ENCODE data around the gene ZNF787. TPM values are rescaled to one million over a fixed set of nuclear protein-coding genes. Genes with fewer than 3 reads are reported as not detected.

Gene ZNF787
- total RNA-seq, 5 donors from 2014 or later (not counting 1 experiment from before 2014, with no cell fraction given): 20.6 to 38.6 (median 34.9) TPM

- Mint-ChIP-seq H3K4me1 (peaks cover 51 to 58% (median 57%) of the 10 kb centered on the region in 3 donors), H3K9me3 (no peaks in the 10 kb centered on the region), H3K36me3 (no peaks in the 10 kb centered on the region), H3K27me3 (no peaks in the 10 kb centered on the region), H3K27ac (peak overlapping the region; percentile 88), H3K4me3 (peak overlapping the region; percentile 70 to 90 (median 79))
- Histone ChIP-seq H3K27me3 (replicated peaks in 1 of 2; ENCODE audit: control insufficient read depth in 2 of 2, extremely low read depth in 1 of 2, insufficient read depth in 2 of 2, low read length in 1 of 2) (no peaks in the 10 kb centered on the region), H3K4me1 (ENCODE audit: control insufficient read depth in 1 of 2, extremely low read depth in 1 of 2, insufficient read depth in 2 of 2, low read length in 2 of 2) (peaks cover 12 to 57% of the 10 kb centered on the region in 2 experiments), H3K9me3 (no peaks in the 10 kb centered on the region), H3K4me3 (ENCODE audit: control insufficient read depth in 1 of 2, extremely low read depth in 1 of 2, low read length in 1 of 2) (no peak overlapping the region), H3K36me3 (ENCODE audit: control insufficient read depth in 2 of 2, extremely low read depth in 1 of 2, insufficient read depth in 1 of 2, low read length in 1 of 2) (no peaks in the 10 kb centered on the region), H3K27ac (ENCODE audit: low read length) (peak overlapping the region; percentile 82)
- WGBS (ENCODE audit: insufficient coverage): 79% methylated on average over 5 of the region's 8 CpGs
- ATAC-seq (replicated peaks in 1 of 4) (no peak), DNase-seq (no peak)
- POLR2A ChIA-PET: no interaction called here
- CTCF ChIA-PET: no interaction called here
Measured at GRCh38 chr19:56118666-56119581, 2.2 kb downstream of the ZNF787 start.

- Mint-ChIP-seq H3K27ac (peak overlapping the region in 1 of 2 donors; percentile 49), H3K4me1 (peaks cover 55 to 65% (median 61%) of the 10 kb centered on the region in 3 donors), H3K27me3 (no peaks in the 10 kb centered on the region), H3K36me3 (no peaks in the 10 kb centered on the region), H3K9me3 (no peaks in the 10 kb centered on the region), H3K4me3 (no peak overlapping the region)
- Histone ChIP-seq H3K27ac (ENCODE audit: low read length) (no peak overlapping the region), H3K27me3 (replicated peaks in 1 of 2; ENCODE audit: control insufficient read depth in 2 of 2, extremely low read depth in 1 of 2, insufficient read depth in 2 of 2, low read length in 1 of 2) (no peaks in the 10 kb centered on the region), H3K9me3 (no peaks in the 10 kb centered on the region), H3K36me3 (ENCODE audit: control insufficient read depth in 2 of 2, extremely low read depth in 1 of 2, insufficient read depth in 1 of 2, low read length in 1 of 2) (no peaks in the 10 kb centered on the region), H3K4me1 (ENCODE audit: control insufficient read depth in 1 of 2, extremely low read depth in 1 of 2, insufficient read depth in 2 of 2, low read length in 2 of 2) (peaks cover 13 to 60% of the 10 kb centered on the region in 2 experiments), H3K4me3 (ENCODE audit: control insufficient read depth in 1 of 2, extremely low read depth in 1 of 2, low read length in 1 of 2) (no peak overlapping the region)
- POLR2A ChIA-PET: no interaction called here
- no peak for DNase-seq
- ATAC-seq (replicated peaks in 1 of 4): no peak
- WGBS (ENCODE audit: insufficient coverage): 89% methylated on average over 8 of the region's 9 CpGs
- CTCF ChIA-PET: interaction anchor here in 1 of 2 donors (0.6 kb wide), 1 partner anchor 9 kb away, joined by 3 read pairs; no protein-coding TSS in a partner anchor
Measured at GRCh38 chr19:56117889-56118288, 3.2 kb downstream of the ZNF787 start.

GRCh38 chr19:56117376-56117884 lies 3.7 kb downstream of the ZNF787 start:
- no peak overlapping the region for H3K4me3 ChIP-seq (ENCODE audit: control insufficient read depth in 1 of 2, extremely low read depth in 1 of 2, low read length in 1 of 2)
- ATAC-seq (replicated peaks in 1 of 4): no peak
- H3K36me3 ChIP-seq (ENCODE audit: control insufficient read depth in 2 of 2, extremely low read depth in 1 of 2, insufficient read depth in 1 of 2, low read length in 1 of 2): no peaks in the 10 kb centered on the region
- H3K9me3 Mint-ChIP-seq: no peaks in the 10 kb centered on the region
- H3K36me3 Mint-ChIP-seq: no peaks in the 10 kb centered on the region
- ChIA-PET POLR2A (no interaction called here), CTCF (no interaction called here)
- H3K4me1 Mint-ChIP-seq: peaks cover 58 to 68% (median 64%) of the 10 kb centered on the region in 3 donors
- no peaks in the 10 kb centered on the region for H3K27me3 Mint-ChIP-seq
- peak overlapping the region in 1 of 2 donors; percentile 49 for H3K27ac Mint-ChIP-seq
- DNase-seq: no peak
- H3K27ac ChIP-seq (ENCODE audit: low read length): no peak overlapping the region
- 96% methylated on average over 13 of the region's 14 CpGs for WGBS (ENCODE audit: insufficient coverage)
- no peaks in the 10 kb centered on the region for H3K27me3 ChIP-seq (replicated peaks in 1 of 2; ENCODE audit: control insufficient read depth in 2 of 2, extremely low read depth in 1 of 2, insufficient read depth in 2 of 2, low read length in 1 of 2)
- H3K4me3 Mint-ChIP-seq: no peak overlapping the region
- H3K9me3 ChIP-seq: no peaks in the 10 kb centered on the region
- peaks cover 14 to 63% of the 10 kb centered on the region in 2 experiments for H3K4me1 ChIP-seq (ENCODE audit: control insufficient read depth in 1 of 2, extremely low read depth in 1 of 2, insufficient read depth in 2 of 2, low read length in 2 of 2)

DNA sequence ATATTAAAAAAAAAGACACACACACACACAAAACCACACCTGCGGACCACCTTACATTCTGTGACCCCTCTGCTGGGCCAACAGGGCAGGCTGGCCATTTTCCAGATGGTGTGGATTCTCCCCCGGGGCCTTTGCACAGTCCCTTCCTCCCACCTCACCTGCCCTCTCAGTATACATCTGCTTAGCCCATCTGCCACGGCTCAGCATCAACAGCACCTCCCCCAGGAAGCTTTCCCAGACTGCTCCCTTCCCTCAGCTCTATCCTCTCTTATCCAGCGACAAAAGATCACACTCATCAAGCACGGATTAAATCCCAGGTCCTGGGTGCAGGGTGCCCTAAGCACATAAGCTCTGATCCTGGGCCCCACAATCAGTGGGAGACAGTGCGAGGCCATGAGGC lies 4.5 kb downstream of the ZNF787 start:
- H3K27me3 ChIP-seq (replicated peaks in 1 of 2; ENCODE audit: control insufficient read depth in 2 of 2, extremely low read depth in 1 of 2, insufficient read depth in 2 of 2, low read length in 1 of 2): no peaks in the 10 kb centered on the region
- Mint-ChIP-seq H3K4me3 (no peak overlapping the region), H3K27me3 (no peaks in the 10 kb centered on the region), H3K36me3 (no peaks in the 10 kb centered on the region), H3K27ac (no peak overlapping the region), H3K9me3 (no peaks in the 10 kb centered on the region), H3K4me1 (peaks cover 58 to 68% (median 65%) of the 10 kb centered on the region in 3 donors)
- no peak overlapping the region for H3K4me3 ChIP-seq (ENCODE audit: control insufficient read depth in 1 of 2, extremely low read depth in 1 of 2, low read length in 1 of 2)
- no peak for DNase-seq
- H3K27ac ChIP-seq (ENCODE audit: low read length): no peak overlapping the region
- H3K4me1 ChIP-seq (ENCODE audit: control insufficient read depth in 1 of 2, extremely low read depth in 1 of 2, insufficient read depth in 2 of 2, low read length in 2 of 2): peaks cover 10 to 66% of the 10 kb centered on the region in 2 experiments
- WGBS (ENCODE audit: insufficient coverage): 90% methylated on average over 6 of the region's 6 CpGs
- POLR2A ChIA-PET: no interaction called here
- no peak for ATAC-seq (replicated peaks in 1 of 4)
- CTCF ChIA-PET: no interaction called here
- no peaks in the 10 kb centered on the region for H3K36me3 ChIP-seq (ENCODE audit: control insufficient read depth in 2 of 2, extremely low read depth in 1 of 2, insufficient read depth in 1 of 2, low read length in 1 of 2)
- no peaks in the 10 kb centered on the region for H3K9me3 ChIP-seq

DNA sequence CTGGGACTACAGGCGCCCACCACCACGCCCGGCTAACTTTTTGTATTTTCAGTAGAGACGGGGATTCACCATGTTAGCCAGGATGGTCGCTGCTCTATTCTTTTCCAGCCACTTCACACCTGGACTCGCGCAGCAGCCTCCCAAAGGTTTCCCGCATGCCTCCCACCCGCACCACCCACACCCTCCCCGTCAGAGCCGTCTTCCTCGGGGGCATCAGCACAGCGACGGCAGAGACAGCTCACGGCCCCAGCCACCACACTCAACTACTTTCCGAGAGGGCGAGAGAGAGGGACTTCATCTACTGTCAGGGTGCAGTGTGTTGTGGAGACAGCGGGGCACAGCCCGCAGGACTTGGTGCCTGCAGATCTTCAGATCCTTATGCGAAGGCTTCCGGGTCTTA lies 5.6 kb downstream of the ZNF787 start:
- Mint-ChIP-seq H3K27ac (no peak overlapping the region), H3K36me3 (no peaks in the 10 kb centered on the region), H3K27me3 (no peaks in the 10 kb centered on the region), H3K4me3 (no peak overlapping the region), H3K9me3 (no peaks in the 10 kb centered on the region), H3K4me1 (peaks cover 59 to 71% (median 70%) of the 10 kb centered on the region in 3 donors)
- no peak overlapping the region for H3K27ac ChIP-seq (ENCODE audit: low read length)
- no peaks in the 10 kb centered on the region for H3K9me3 ChIP-seq
- no peak for DNase-seq
- 100% methylated on average over 2 of the region's 21 CpGs for WGBS (ENCODE audit: insufficient coverage)
- no peak for ATAC-seq (replicated peaks in 1 of 4)
- no peaks in the 10 kb centered on the region for H3K27me3 ChIP-seq (replicated peaks in 1 of 2; ENCODE audit: control insufficient read depth in 2 of 2, extremely low read depth in 1 of 2, insufficient read depth in 2 of 2, low read length in 1 of 2)
- peaks cover 9 to 71% of the 10 kb centered on the region in 2 experiments for H3K4me1 ChIP-seq (ENCODE audit: control insufficient read depth in 1 of 2, extremely low read depth in 1 of 2, insufficient read depth in 2 of 2, low read length in 2 of 2)
- POLR2A ChIA-PET: no interaction called here
- peaks cover 0 to 2% of the 10 kb centered on the region in 2 donors for H3K36me3 ChIP-seq (ENCODE audit: control insufficient read depth in 2 of 2, extremely low read depth in 1 of 2, insufficient read depth in 1 of 2, low read length in 1 of 2)
- H3K4me3 ChIP-seq (ENCODE audit: control insufficient read depth in 1 of 2, extremely low read depth in 1 of 2, low read length in 1 of 2): no peak overlapping the region
- CTCF ChIA-PET: interaction anchor here in 1 of 2 donors (0.6 kb wide), 1 partner anchor 27 kb away, joined by 4 read pairs; no protein-coding TSS in a partner anchor

DNA sequence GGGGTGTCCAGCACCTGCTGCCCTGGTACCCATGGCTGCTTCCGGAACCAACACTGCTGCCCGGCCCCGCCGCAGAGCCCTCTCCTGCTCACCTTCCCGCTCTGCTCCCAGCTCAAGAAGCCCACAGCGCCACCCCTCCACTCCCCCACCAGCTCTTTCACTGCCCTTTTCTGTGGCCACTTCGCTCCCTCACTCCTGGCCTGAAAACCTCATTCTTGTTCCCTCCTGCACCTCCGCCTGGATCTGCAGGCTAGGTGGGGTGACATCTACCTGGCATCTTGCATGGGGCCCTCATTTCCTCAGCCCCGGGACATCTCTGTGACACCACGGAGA lies 6.4 kb downstream of the ZNF787 start:
- POLR2A ChIA-PET: no interaction called here
- no peaks in the 10 kb centered on the region for H3K27me3 Mint-ChIP-seq
- DNase-seq: no peak
- no peaks in the 10 kb centered on the region for H3K27me3 ChIP-seq (replicated peaks in 1 of 2; ENCODE audit: control insufficient read depth in 2 of 2, extremely low read depth in 1 of 2, insufficient read depth in 2 of 2, low read length in 1 of 2)
- peaks cover 9 to 64% of the 10 kb centered on the region in 2 experiments for H3K4me1 ChIP-seq (ENCODE audit: control insufficient read depth in 1 of 2, extremely low read depth in 1 of 2, insufficient read depth in 2 of 2, low read length in 2 of 2)
- H3K27ac ChIP-seq (ENCODE audit: low read length): no peak overlapping the region
- H3K36me3 Mint-ChIP-seq: no peaks in the 10 kb centered on the region
- peaks cover 59 to 69% (median 68%) of the 10 kb centered on the region in 3 donors for H3K4me1 Mint-ChIP-seq
- H3K4me3 Mint-ChIP-seq: peak overlapping the region in 1 of 3 donors; percentile 31
- peaks cover 0 to 2% of the 10 kb centered on the region in 2 donors for H3K36me3 ChIP-seq (ENCODE audit: control insufficient read depth in 2 of 2, extremely low read depth in 1 of 2, insufficient read depth in 1 of 2, low read length in 1 of 2)
- H3K27ac Mint-ChIP-seq: peak overlapping the region in 1 of 2 donors; percentile 28
- CTCF ChIA-PET: no interaction called here
- no peaks in the 10 kb centered on the region for H3K9me3 ChIP-seq
- H3K4me3 ChIP-seq (ENCODE audit: control insufficient read depth in 1 of 2, extremely low read depth in 1 of 2, low read length in 1 of 2): no peak overlapping the region
- ATAC-seq (replicated peaks in 1 of 4): no peak
- WGBS (ENCODE audit: insufficient coverage): 90% methylated on average over 9 of the region's 10 CpGs
- no peaks in the 10 kb centered on the region for H3K9me3 Mint-ChIP-seq

Measured in T-cell (primary cell).